Lung (tissue), 12 donors: ENCODE measurements around the gene FAM83C. TPM values are rescaled to one million over a fixed set of nuclear protein-coding genes. Genes with fewer than 3 reads are reported as not detected.

ENCODE experiments used
- ATAC-seq: fragments of 200-7000 bp; cut with Tn5 transposase; one replicate; pipeline ENCODE4 v1.9.1; 2020; ENCODE audit warnings: moderate number of reproducible peaks; ENCODE audit not compliant: insufficient read depth, low FRiP score
- DNase-seq, 3 donors: peaks; one replicate each; pipeline ENCODE4 v3.0.0-alpha.2; 2013 to 2017
- H3K27ac ChIP-seq, 2 donors: one replicate each; pipeline ENCODE4 v1.5.1; 2013; ENCODE audit warnings: mild to moderate bottlenecking in 2 of 2, moderate library complexity in 2 of 2, control low read depth in 1 of 2, inconsistent platforms in 1 of 2, low read depth in 1 of 2, low read length in 1 of 2
- H3K27me3 ChIP-seq, 3 donors: one replicate each; pipeline ENCODE4 v1.5.1; 2013; ENCODE audit warnings: low read length in 2 of 3; ENCODE audit not compliant: control insufficient read depth in 3 of 3, insufficient read depth in 3 of 3
- H3K36me3 ChIP-seq, 4 donors: one replicate each; pipeline ENCODE4 v1.5.1; 2013; ENCODE audit warnings: low read length in 4 of 4, mild to moderate bottlenecking in 1 of 4, moderate library complexity in 1 of 4; ENCODE audit not compliant: control insufficient read depth in 4 of 4, insufficient read depth in 4 of 4
- H3K4me1 ChIP-seq, 5 donors: one replicate each; pipeline ENCODE4 v1.5.1; 2013; ENCODE audit warnings: low read length in 5 of 5, mild to moderate bottlenecking in 2 of 5, moderate library complexity in 1 of 5; ENCODE audit not compliant: control insufficient read depth in 5 of 5, insufficient read depth in 5 of 5
- H3K4me3 ChIP-seq: one replicate; pipeline ENCODE4 v1.5.1; 2013; ENCODE audit warnings: mild to moderate bottlenecking, control low read depth, moderate library complexity
- H3K9ac ChIP-seq, 2 donors: one replicate each; pipeline ENCODE4 v1.5.1; 2013; ENCODE audit warnings: low read length in 2 of 2, control low read depth in 1 of 2; ENCODE audit not compliant: insufficient read depth in 1 of 2
- H3K9me3 ChIP-seq, 4 donors: one replicate each; pipeline ENCODE4 v1.5.1; 2013; ENCODE audit warnings: low read length in 3 of 4, mild to moderate bottlenecking in 1 of 4, moderate library complexity in 1 of 4; ENCODE audit not compliant: control insufficient read depth in 4 of 4, insufficient read depth in 3 of 4
- CTCF ChIP-seq: IDR thresholded peaks from 2 replicates; pipeline ENCODE4 v1.5.1; 2012; ENCODE audit warnings: mild to moderate bottlenecking; ENCODE audit errors: control extremely low read depth, extremely low read depth
- WGBS, 2 donors: extraction: QIAGEN DNeasy Blood & Tissue Kit; methylation state at CpG; one replicate each; pipeline ENCODE4 v1.1.7; 2013; 5-methylcytosine and 5-hydroxymethylcytosine counted together
- polyA plus RNA-seq, 2 donors: library from polyadenylated mRNA; stranded (reverse); fragments of 200-250 nt; gene quantifications; one replicate each; pipeline ENCODE4 v1.2.1, GENCODE V29; 2013
- total RNA-seq, 2 donors: library from RNA; depleted of rRNA in 1 of 2; stranded (reverse); fragments of >200 nt in 1 of 2; gene quantifications; one replicate each; pipeline ENCODE4 v1.2.1, GENCODE V29; 2014 to 2021
- donor health status: control.
- donor health status: control.
- donor health status: Bipolar disorder and iron deficiency.
- donor health status: healthy.
- donor health status: DM: yes; HTN: yes; CAD: no.

Gene FAM83C
- total and polyA plus RNA-seq, 4 donors: not detected

GRCh38 chr20:35284992-35285805 is 7.0 kb downstream of the FAM83C start:
- DNase-seq: no peak
- peaks cover 3 to 11% (median 5%) of the 10 kb centered on the region in 4 donors for H3K36me3 ChIP-seq
- no peaks in the 10 kb centered on the region for H3K27me3 ChIP-seq
- 52 to 60% methylated on average over 19 of the region's 19 CpGs for WGBS, 2 donors
- peak overlapping the region in 1 of 2 donors; percentile 84 for H3K9ac ChIP-seq
- TF ChIP-seq CTCF: no peak
- H3K9me3 ChIP-seq: no peaks in the 10 kb centered on the region
- H3K4me1 ChIP-seq: peaks cover 0 to 13% (median 5%) of the 10 kb centered on the region in 5 donors
- peak overlapping the region in 1 of 2 donors; percentile 90 for H3K27ac ChIP-seq
- no peak for ATAC-seq
- H3K4me3 ChIP-seq: peak overlapping the region; percentile 96

GRCh38 chr20:35284267-35284991 is 7.8 kb downstream of the FAM83C start, which contains the start of gene EIF6:
TSS of gene EIF6 (minus strand) at chr20:35284772. CDS start at chr20:35284487, 285 bp downstream.
- DNase-seq (peak; percentile 86 to 92 (median 87)), ATAC-seq (peak; percentile 95)
- no peak for TF ChIP-seq CTCF
- Histone ChIP-seq H3K27me3 (no peaks in the 10 kb centered on the region), H3K4me3 (peak within 1 kb of the TSS; percentile 96), H3K9me3 (no peaks in the 10 kb centered on the region), H3K9ac (peak within 1 kb of the TSS; percentile 73 to 84), H3K36me3 (peaks cover 3 to 18% (median 13%) of the 10 kb centered on the region in 4 donors), H3K4me1 (peaks cover 0 to 13% (median 5%) of the 10 kb centered on the region in 5 donors), H3K27ac (peak within 1 kb of the TSS; percentile 73 to 90)
- WGBS, 2 donors: 1% methylated on average over 59 to 61 of the region's 61 CpGs

- no peak for ATAC-seq
- Histone ChIP-seq H3K9ac (peak overlapping the region; percentile 73 to 77), H3K9me3 (no peaks in the 10 kb centered on the region), H3K27me3 (no peaks in the 10 kb centered on the region), H3K4me3 (peak overlapping the region; percentile 96), H3K36me3 (peaks cover 3 to 21% (median 19%) of the 10 kb centered on the region in 4 donors), H3K27ac (peak overlapping the region; percentile 73 to 90), H3K4me1 (peaks cover under 1 to 13% (median 5%) of the 10 kb centered on the region in 5 donors)
- DNase-seq: no peak
- WGBS, 2 donors: 22% methylated on average over 24 of the region's 24 CpGs
- TF ChIP-seq CTCF: no peak
Observed at GRCh38 chr20:35283441-35284266, 8.6 kb downstream of the FAM83C start.
